GM12864 (cell line): Measurements from ENCODE around the gene LITAFD.
"Not testable (repeated sequence)": the region's sequence is repeated elsewhere in the genome, so short reads cannot be mapped to it uniquely, and the experiment has no call there.

ENCODE experiments used
- DNase-seq: peaks from one replicate; pipeline ENCODE4 v3.0.0-alpha.2; 2011; ENCODE audit warnings: low read depth
- H3K4me3 ChIP-seq: 2 replicates; pipeline ENCODE4 v1.5.1; 2011; ENCODE audit warnings: mild to moderate bottlenecking, low read depth, low read length, control low read depth
- CTCF ChIP-seq: IDR thresholded peaks from 2 replicates; pipeline ENCODE4 v1.5.1; 2011; ENCODE audit warnings: low read depth, mild to moderate bottlenecking, moderate library complexity, low read length, control low read depth, inconsistent platforms; ENCODE audit errors: missing control alignments

Gene LITAFD

GRCh38 chr16:8868416-8869211 is 13.5 kb upstream of the LITAFD start, which contains the start of gene CARHSP1:
TSS of gene CARHSP1 (minus strand) at chr16:8869006. CDS start at chr16:8859328, 9,678 bp downstream.
- TF ChIP-seq CTCF: no peak
- peak; percentile 70 for DNase-seq
- peak within 1 kb of the TSS; percentile 93 for H3K4me3 ChIP-seq

- H3K4me3 ChIP-seq: peak overlapping the region; percentile 49
- TF ChIP-seq CTCF: peak; percentile 6
- no peak for DNase-seq
These were observed 12.8 kb upstream of the LITAFD start for GRCh38 chr16:8869212-8869987.

- not testable (repeated sequence) for DNase-seq, H3K4me3 ChIP-seq
These were observed 12.2 kb upstream of the LITAFD start for GRCh38 chr16:8869988-8870241.

- no peak for DNase-seq
- no peak for TF ChIP-seq CTCF
These were observed 10.1 kb upstream of the LITAFD start for GRCh38 chr16:8872071-8872470.

GRCh38 chr16:8872967-8873865 is 8.9 kb upstream of the LITAFD start:
- peak; percentile 1 for TF ChIP-seq CTCF

More at GRCh38 chr16:8872071-8872470, 10.1 kb upstream of the LITAFD start:
- H3K4me3 ChIP-seq: no peak overlapping the region

GRCh38 chr16:8873866-8874195 is 8.3 kb upstream of the LITAFD start:
- H3K4me3 ChIP-seq, DNase-seq: not testable (repeated sequence)

More at GRCh38 chr16:8872967-8873865, 8.9 kb upstream of the LITAFD start:
- no peak overlapping the region for H3K4me3 ChIP-seq
- DNase-seq: no peak

GRCh38 chr16:8874388-8874787 is 7.8 kb upstream of the LITAFD start:
- H3K4me3 ChIP-seq: no peak overlapping the region
- no peak for DNase-seq
- TF ChIP-seq CTCF: no peak

GRCh38 chr16:8875317-8875716 is 6.8 kb upstream of the LITAFD start:
- not testable (repeated sequence) for H3K4me3 ChIP-seq, DNase-seq
